GM18505 (cell line): ENCODE data around the gene MYRIP.
A peak's percentile ranks its signal among the peaks of the same experiment; 100 is the strongest.
"Not testable (repeated sequence)": the region's sequence is repeated elsewhere in the genome, so short reads cannot be mapped to it uniquely, and the experiment has no call there.

ENCODE experiments used
- ATAC-seq: cut with Tn5 transposase; IDR thresholded peaks from one replicate; pipeline ENCODE4 v1.9.1; 2021; ENCODE audit not compliant: unreplicated experiment
- POLR2A ChIP-seq: IDR thresholded peaks from 4 replicates; pipeline ENCODE4 v1.6.1; 2011; ENCODE audit warnings: borderline replicate concordance; ENCODE audit not compliant: insufficient read depth, insufficient read length; ENCODE audit errors: extremely low read depth

MYRIP gene

GRCh38 chr3:39809181-39809994, at the start of gene MYRIP:
Gene MYRIP, plus strand, starts transcription at chr3:39809609. Its CDS starts 91,208 bp downstream, at chr3:39900817.
- ATAC-seq: peak; percentile 78
- TF ChIP-seq POLR2A: no peak

- no peak for ATAC-seq
- TF ChIP-seq POLR2A: no peak
Observed at GRCh38 chr3:39760325-39760724, 49.1 kb upstream of the MYRIP start.

DNA sequence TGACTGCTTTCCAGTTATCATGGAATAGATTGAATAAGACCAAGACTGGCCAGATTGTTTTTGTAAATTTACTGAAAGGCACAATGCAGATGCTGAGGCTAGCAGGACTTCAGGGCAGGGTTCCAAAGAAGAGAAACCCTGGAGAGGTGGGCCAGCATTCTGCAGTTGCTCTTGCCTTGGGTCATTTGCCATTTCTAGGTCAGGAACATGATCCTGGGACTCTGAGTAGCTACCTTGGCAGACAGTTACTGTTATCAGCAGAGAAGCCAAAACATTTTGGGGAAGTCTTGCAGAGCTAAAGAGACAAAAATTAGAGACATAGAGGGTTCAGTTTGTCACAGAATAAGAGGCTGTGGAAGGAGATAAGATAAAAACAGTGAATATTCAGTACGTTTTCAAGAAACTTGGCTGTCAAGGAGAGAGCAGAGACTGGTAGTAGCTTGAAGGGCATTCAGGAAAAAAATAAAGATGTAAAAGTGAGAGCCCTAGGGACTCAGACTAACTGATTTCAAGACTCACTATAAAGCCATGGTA, 46.8 kb upstream of the MYRIP start:
- no peak for TF ChIP-seq POLR2A
- no peak for ATAC-seq

GRCh38 chr3:39763390-39763789, 46.0 kb upstream of the MYRIP start:
- TF ChIP-seq POLR2A: no peak
- ATAC-seq: no peak

DNA sequence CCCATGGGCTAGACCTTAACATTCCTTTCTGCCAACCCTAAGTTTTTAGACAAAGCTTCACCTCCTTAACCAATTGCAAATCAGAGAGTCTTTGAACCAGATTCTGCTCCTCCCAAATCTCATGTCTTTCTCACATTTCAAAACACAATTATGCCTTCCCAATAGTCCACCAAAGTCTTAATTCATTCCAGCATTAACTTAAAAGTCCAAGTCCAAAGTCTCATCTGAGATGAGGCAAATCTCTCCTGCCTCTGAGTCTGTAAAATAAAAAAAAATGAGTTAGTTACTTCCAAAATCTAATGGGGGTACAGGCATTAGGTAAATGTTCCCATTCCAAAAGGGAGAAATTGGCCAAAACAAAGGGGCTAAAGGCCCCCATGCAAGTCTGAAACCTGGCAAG, 43.8 kb upstream of the MYRIP start:
- no peak for TF ChIP-seq POLR2A
- ATAC-seq: no peak

GRCh38 chr3:39766433-39766832, 43.0 kb upstream of the MYRIP start:
- no peak for TF ChIP-seq POLR2A
- no peak for ATAC-seq

- ATAC-seq: not testable (repeated sequence)
Observed at GRCh38 chr3:39766909-39767308, 42.5 kb upstream of the MYRIP start.

- not testable (repeated sequence) for ATAC-seq
Observed at GRCh38 chr3:39778168-39778567, 31.2 kb upstream of the MYRIP start.

DNA sequence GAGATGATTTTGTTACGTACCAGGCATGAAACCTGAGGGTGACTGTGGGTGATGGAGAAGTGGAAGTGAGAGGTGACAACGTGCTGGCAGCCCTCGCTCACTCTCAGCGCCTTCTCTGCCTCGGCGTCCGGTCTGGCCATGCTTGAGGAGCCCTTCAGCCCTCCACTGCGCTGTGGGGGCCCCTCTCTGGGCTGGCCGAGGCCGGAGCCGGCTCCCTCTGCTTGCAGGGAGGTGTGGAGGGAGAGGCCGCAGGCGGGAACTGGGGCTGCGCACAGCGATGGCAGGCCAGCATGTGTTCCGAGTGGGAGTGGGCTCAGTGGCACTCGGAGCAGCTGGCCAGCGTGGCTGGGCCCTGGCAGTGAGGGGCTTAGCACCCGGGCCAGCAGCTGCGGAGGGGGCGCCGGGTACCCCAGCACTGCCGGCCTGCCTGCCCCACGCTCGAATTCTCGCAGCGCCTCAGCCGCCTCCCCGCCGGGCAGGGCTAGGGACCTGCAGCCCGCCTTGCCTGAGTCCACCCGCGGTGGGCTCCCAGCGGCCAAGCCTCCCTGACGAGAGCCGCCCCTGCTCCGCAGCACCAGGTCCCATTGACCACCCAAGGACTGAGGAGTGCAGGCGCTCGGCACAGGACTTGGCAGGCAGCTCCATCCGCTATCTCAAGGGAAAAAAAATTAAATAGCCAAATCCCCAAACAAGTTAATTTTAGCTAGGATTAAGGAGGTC, 29.7 kb upstream of the MYRIP start:
- no peak for ATAC-seq
- no peak for TF ChIP-seq POLR2A

DNA sequence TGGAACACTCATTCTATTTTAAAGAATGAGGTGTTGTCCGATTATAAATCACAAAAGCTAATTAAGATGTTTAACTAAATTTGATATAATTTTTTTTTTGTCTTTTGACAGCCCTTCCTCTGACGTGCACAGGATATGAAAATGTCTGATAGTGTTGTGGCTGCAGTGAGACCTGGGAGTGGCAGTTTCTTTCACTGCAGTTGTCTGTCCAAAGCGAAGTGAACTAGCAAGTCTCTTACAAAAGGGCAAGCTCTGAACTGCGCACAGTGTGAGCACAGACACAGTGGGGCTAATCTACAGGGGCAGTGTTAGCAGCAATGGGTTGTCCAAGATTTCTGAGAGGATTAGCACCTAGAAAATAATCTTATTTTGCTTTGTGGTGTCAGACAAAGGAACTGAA, 29.1 kb upstream of the MYRIP start:
- no peak for TF ChIP-seq POLR2A
- no peak for ATAC-seq

- no peak for TF ChIP-seq POLR2A
- no peak for ATAC-seq
Observed at GRCh38 chr3:39781025-39781424, 28.4 kb upstream of the MYRIP start.

DNA sequence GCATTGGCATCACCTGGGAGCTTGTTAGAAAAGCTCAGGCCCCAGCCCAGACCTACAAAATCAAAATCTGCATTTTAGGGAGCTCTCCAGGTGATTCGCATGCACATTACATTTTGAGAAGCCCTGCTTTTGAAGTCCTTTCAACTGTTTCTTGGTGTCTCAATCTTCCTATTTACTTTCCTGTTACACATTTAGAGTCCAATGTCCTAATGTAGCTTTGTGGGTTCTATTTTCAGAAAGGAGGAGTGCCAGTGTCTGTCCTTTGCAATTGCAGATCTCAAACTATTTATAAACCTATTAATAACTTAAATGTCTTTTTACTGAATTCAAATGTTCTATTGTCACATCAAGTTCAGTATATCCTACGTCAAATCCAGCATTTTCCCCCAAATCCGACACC, 27.8 kb upstream of the MYRIP start:
- no peak for TF ChIP-seq POLR2A
- no peak for ATAC-seq

GRCh38 chr3:39783680-39784079, 25.7 kb upstream of the MYRIP start:
- TF ChIP-seq POLR2A: no peak
- no peak for ATAC-seq

- no peak for TF ChIP-seq POLR2A
- ATAC-seq: no peak
Observed at GRCh38 chr3:39784922-39785321, 24.5 kb upstream of the MYRIP start.
